ENCODE data around the gene PRDX5.

Gene PRDX5

DNA sequence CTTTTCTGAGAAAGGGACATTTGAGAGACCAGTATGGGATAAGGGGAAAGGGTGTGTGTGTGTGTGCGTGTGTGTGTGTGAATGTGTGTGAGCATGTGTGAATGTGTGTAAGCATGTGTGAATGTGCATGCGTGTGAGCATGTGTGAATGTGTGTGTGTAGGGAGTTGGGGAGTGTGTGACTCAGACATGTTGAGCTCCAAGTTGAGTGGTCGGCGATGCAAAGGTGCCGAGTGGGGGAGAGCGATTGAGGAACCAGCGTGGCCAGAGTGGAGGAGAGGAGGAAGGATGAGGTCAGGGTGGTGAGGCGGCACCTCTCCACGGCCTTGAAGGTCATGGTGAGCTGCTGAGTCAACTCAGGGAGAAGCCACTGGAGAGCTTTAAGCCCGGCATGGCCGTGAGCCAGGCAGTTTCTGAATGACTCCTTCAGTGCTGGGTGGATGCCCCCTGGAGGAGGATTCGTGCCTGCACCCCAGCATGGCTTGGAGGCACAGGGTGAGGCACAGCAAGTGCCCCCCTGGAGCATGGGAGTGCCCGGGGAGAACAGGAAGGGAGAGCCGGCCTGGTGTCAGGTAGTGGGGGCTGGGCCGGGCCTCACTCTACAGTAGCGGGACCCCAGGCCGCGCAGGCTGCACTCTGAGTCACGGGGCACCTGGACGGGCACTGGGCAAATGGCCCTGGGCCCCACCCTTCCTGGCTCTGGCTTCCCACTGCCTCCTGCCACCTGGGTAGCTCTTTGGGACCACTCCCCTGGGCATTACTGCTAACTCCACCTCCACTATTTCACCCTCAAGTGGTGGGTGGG lies 13.8 kb downstream of the PRDX5 start:
- DNase-seq (ENCODE audit: low spot score): peak; percentile 78
- in situ Hi-C loops (cut with MboI; ENCODE audit: low pct_unique_long_range_greater_than_20kb, low sequenced_read_pairs, unreplicated experiment): no loop called here
- TF ChIP-seq, protein P1, sequence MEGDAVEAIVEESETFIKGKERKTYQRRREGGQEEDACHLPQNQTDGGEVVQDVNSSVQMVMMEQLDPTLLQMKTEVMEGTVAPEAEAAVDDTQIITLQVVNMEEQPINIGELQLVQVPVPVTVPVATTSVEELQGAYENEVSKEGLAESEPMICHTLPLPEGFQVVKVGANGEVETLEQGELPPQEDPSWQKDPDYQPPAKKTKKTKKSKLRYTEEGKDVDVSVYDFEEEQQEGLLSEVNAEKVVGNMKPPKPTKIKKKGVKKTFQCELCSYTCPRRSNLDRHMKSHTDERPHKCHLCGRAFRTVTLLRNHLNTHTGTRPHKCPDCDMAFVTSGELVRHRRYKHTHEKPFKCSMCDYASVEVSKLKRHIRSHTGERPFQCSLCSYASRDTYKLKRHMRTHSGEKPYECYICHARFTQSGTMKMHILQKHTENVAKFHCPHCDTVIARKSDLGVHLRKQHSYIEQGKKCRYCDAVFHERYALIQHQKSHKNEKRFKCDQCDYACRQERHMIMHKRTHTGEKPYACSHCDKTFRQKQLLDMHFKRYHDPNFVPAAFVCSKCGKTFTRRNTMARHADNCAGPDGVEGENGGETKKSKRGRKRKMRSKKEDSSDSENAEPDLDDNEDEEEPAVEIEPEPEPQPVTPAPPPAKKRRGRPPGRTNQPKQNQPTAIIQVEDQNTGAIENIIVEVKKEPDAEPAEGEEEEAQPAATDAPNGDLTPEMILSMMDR (IDR thresholded peaks at IDR 0.05; ENCODE audit: extremely low read depth, insufficient read depth, missing control alignments): peak; percentile 70

DNA sequence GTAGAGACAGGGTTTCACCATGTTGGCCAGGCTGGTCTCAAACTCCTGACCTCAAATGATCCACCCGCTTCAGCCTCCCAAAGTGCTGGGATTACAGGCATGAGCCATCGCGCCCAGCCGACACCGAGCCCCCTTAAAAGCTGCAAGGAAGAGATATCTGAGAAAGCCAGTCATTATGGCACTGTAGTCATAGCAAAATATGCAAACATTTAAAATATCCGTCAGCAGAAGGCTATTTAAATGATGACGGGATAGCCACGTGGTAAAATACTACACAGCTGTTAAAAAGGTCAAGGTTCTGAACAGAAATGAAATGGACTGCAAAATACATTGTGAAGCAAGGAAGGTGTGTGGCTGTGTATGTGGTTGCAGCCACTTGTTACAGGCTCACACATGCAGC lies 15.6 kb downstream of the PRDX5 start:
- in situ Hi-C loops (cut with MboI; ENCODE audit: low pct_unique_long_range_greater_than_20kb, low sequenced_read_pairs, unreplicated experiment): no loop called here
- TF ChIP-seq, protein P1 (IDR thresholded peaks at IDR 0.05; ENCODE audit: extremely low read depth, insufficient read depth, missing control alignments): no peak
- DNase-seq (ENCODE audit: low spot score): no peak

DNA sequence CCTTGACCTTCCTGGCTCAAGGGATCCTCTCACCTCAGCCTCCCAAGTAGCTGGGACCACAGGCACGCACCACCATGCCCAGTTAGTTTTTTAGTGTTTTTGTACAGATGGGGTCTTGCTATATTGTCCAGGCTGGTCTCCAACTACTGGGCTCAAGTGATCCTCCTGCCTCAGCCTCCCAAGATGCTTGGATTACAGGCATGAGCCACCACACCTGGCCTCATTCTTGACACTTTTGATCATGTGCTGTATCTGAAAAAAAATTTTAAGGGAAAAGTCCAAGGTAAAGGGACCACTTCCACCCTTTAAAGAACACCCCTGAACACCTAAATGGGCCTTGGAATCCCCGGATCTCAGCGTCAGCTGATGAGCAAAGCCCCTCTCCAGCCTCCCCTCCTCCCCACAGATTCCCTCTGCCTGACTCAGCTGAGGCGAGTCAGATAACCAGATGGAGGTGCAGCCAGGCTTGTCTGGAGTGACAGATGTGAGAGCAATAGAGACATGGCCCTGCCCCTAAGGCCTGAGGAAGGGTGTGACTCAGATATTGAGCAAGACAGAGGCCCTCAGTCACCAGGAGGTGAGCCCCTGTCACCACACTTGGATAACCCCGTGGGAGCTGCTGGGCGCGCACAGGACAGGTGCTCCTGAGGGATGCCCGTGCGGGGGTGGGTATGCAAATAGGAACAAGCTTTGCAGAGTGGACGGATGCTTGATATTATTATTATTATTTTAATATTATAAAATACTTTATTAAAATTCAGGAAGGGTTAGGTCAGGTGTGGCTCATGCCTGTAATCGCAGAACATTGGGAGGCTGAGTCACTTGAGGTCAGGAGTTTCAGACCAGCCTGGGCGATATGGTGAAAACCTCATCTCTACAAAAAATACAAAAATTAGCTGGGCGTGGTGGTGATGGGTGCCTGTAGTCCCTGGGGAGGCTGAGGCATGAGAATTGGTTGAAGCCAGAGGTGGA lies 17.1 kb downstream of the PRDX5 start:
- in situ Hi-C loops (cut with MboI; ENCODE audit: low pct_unique_long_range_greater_than_20kb, low sequenced_read_pairs, unreplicated experiment): no loop called here
- TF ChIP-seq, protein P1 (IDR thresholded peaks at IDR 0.05; ENCODE audit: extremely low read depth, insufficient read depth, missing control alignments): no peak
- peak; percentile 93 for DNase-seq (ENCODE audit: low spot score)

DNA sequence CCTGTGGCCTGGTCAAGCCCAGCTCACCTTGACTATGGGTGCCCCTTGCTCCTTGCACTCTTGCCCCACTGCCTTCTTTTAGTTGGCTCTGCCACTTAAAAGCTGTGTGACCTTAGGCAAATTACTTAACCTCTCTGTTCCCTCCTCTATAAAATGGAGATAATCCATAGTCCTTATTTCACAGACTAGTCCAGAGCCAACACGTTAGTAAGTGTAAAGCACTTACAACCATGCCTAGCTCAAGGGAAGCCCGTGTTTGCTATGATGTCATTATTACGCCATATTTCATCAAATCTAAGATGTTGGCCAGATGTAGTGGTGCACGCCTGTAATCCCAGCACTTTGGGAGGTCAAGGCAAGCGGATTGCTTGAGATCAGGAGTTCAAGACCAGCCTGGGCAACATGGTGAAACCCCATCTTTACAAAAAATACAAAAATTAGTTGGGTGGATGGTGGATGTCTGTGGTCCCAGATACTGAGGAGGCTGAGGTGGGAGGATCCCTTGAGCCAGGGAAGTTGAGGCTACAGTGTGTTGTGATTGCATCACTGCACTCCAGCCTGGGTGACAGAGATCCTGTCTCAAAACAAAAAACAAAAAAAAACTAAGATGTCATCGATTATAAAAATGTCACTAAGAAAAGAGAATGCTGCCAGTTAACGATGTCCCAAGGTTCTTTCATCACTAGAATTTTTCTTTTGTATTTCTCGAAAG lies 19.8 kb downstream of the PRDX5 start:
- in situ Hi-C loops (cut with MboI; ENCODE audit: low pct_unique_long_range_greater_than_20kb, low sequenced_read_pairs, unreplicated experiment): no loop called here
- TF ChIP-seq, protein P1 (IDR thresholded peaks at IDR 0.05; ENCODE audit: extremely low read depth, insufficient read depth, missing control alignments): no peak
- DNase-seq (ENCODE audit: low spot score): no peak

DNA sequence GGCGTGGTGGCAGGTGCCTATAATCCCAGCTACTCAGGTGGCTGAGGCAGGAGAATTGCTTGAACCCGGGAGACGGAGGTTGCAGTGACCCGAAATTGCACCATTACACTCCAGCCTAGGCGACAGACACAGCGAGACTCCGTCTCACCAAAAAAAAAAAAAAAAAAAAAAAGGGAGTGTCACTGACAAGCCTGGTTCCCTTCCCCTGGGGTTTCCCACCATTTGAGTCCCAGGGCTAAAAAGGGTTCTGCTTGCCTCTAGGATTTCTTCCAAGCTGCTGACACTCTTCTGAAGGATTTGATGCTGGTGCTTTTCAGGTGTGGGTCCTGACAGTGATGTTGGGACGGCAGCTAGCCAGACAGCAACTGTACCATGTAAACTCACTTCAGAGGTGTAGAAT lies 20.8 kb downstream of the PRDX5 start:
- DNase-seq (ENCODE audit: low spot score): no peak
- in situ Hi-C loops (cut with MboI; ENCODE audit: low pct_unique_long_range_greater_than_20kb, low sequenced_read_pairs, unreplicated experiment): no loop called here
- TF ChIP-seq, protein P1 (IDR thresholded peaks at IDR 0.05; ENCODE audit: extremely low read depth, insufficient read depth, missing control alignments): no peak

DNA sequence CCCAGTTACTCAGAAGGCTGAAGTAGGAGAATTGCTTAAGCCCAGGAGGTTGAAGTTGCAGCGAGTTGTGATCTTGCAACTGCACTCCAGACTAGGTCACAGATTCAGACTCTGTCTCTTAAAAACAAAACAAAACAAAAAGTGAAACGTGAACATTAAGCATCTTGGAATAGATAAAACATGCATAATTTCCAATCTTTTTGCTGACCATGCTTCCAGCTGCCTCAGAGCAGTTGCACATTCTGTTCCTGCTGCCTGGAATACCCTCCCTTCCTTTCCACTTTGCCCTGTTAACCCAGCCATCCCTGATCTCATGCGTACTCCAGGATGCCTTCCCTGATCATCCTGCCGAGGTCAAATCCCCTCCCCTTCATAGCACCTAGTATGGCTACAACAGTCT lies 21.4 kb downstream of the PRDX5 start:
- in situ Hi-C loops (cut with MboI; ENCODE audit: low pct_unique_long_range_greater_than_20kb, low sequenced_read_pairs, unreplicated experiment): no loop called here
- TF ChIP-seq, protein P1 (IDR thresholded peaks at IDR 0.05; ENCODE audit: extremely low read depth, insufficient read depth, missing control alignments): no peak
- DNase-seq (ENCODE audit: low spot score): no peak
